Psoas muscle (tissue), 8 donors: Measurements from ENCODE around the gene GGA3. TPM values are rescaled to one million over a fixed set of nuclear protein-coding genes. Genes with fewer than 3 reads are reported as not detected.
"Not testable (repeated sequence)": the region's sequence is repeated elsewhere in the genome, so short reads cannot be mapped to it uniquely, and the experiment has no call there.

ENCODE experiments used
- ATAC-seq, 4 donors: fragments of 200-7000 bp; cut with Tn5 transposase; one replicate each; pipeline ENCODE4 v1.9.1; 2020; ENCODE audit warnings: moderate library complexity in 3 of 4, mild to moderate bottlenecking in 2 of 4
- DNase-seq, 2 donors: peaks; one replicate each; pipeline ENCODE4 v3.0.0-alpha.2; 2020
- H3K27ac ChIP-seq: fragments of 200-600 bp; one replicate; pipeline ENCODE4 v1.8.0; 2022
- H3K27me3 ChIP-seq, 3 donors: fragments of 200-600 bp in 1 of 3; one replicate each; pipeline versions ENCODE4 v1.6.1 to v1.8.0; 2013 to 2022; ENCODE audit warnings: low read length in 2 of 3, mild to moderate bottlenecking in 2 of 3, moderate library complexity in 1 of 3; ENCODE audit not compliant: insufficient read depth in 3 of 3
- H3K36me3 ChIP-seq, 2 donors: fragments of 200-600 bp in 1 of 2; one replicate each; pipeline versions ENCODE4 v1.6.1 to v1.8.0; 2013 to 2022; ENCODE audit warnings: low read depth in 1 of 2, mild to moderate bottlenecking in 1 of 2, moderate library complexity in 1 of 2; ENCODE audit not compliant: insufficient read depth in 1 of 2
- H3K4me1 ChIP-seq: fragments of 200-600 bp; one replicate; pipeline ENCODE4 v1.8.0; 2022
- H3K4me3 ChIP-seq: fragments of 200-600 bp; one replicate; pipeline ENCODE4 v1.8.0; 2022; ENCODE audit warnings: mild to moderate bottlenecking
- H3K9me3 ChIP-seq: fragments of 200-600 bp; one replicate; pipeline ENCODE4 v1.8.0; 2022
- WGBS, 3 donors: extraction: QIAGEN DNeasy Blood & Tissue Kit; methylation state at CpG; one replicate each; pipeline versions ENCODE4 v1.1.6 to v1.1.7; 2013; 5-methylcytosine and 5-hydroxymethylcytosine counted together
- intact Hi-C, 2 donors: fragments of 100-400 bp; cut with DNase I; formaldehyde crosslinking; loops; one replicate each; pipeline versions ENCODE4 v1.11.0 to v1.14.2; 2022
- polyA plus RNA-seq, 3 donors: library from polyadenylated mRNA; stranded (reverse); fragments of 200-250 nt; gene quantifications; one replicate each; pipeline ENCODE4 v1.2.3, GENCODE V29; 2013
- total RNA-seq, 4 donors: library from RNA; stranded (reverse); fragmentation: NEBNext Ultra II Directional in 2 of 4; extraction: Animal tissue kit (Norgen Biotek cat#: 25700) in 2 of 4; gene quantifications; one replicate each; pipeline versions ENCODE4 v1.2.1 to v1.2.4, GENCODE V29; 2021 to 2023
- TF ChIP-seq, protein P1 (sequence below): fragments of 200-600 bp; IDR thresholded peaks from one replicate; pipeline ENCODE4 v1.8.0; 2022; ENCODE audit warnings: antibody characterized with exemption
- donor health status: healthy with polysubstance abuse.
- donor health status: DM: no; HTN: no; CAD: no; lungs with moderate emphysema.
- donor health status: Bipolar disorder and iron deficiency.
- donor health status: healthy.
- donor health status: DM: yes; HTN: yes; CAD: no.
- donor health status: DM: no; HTN: no; CAD: no.
- donor health status: DM: no; HTN: no; CAD: no.
- donor health status: DM: yes; HTN: yes; CAD: no.

The GGA3 gene
- total and polyA plus RNA-seq, 7 donors = 13.8 to 40.6 (median 29.8) TPM

DNA sequence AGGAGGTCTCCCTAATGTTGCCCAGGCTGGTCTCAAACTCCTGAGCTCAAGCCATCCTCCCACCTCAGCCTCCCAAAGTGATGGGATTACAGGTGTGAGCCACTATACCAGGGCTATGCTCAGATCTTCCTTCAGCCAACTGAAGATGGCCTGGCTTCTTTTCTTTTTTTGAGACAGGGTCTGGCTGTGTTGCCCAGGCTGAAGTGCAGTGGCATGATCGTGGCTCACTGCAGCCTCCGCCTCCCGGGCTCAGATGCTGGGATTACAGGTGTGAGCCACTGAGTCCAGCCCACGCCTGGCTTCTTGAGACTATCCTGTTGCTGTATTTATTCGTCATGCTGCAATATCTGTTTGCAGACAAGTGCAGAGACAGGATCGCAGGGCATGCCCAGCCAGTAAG, 23.7 kb upstream of the GGA3 start:
- intact Hi-C loops = no loop called here
- H3K36me3 ChIP-seq = peaks cover 3 to 62% of the 10 kb centered on the region in 2 donors
- no peak overlapping the region for H3K4me3 ChIP-seq
- ATAC-seq = no peak
- H3K27me3 ChIP-seq = no peaks in the 10 kb centered on the region
- no peaks in the 10 kb centered on the region for H3K9me3 ChIP-seq
- no peak for DNase-seq
- WGBS, 3 donors = 81 to 93% (median 86%) methylated on average over 6 of the region's 6 CpGs
- TF ChIP-seq, protein P1, sequence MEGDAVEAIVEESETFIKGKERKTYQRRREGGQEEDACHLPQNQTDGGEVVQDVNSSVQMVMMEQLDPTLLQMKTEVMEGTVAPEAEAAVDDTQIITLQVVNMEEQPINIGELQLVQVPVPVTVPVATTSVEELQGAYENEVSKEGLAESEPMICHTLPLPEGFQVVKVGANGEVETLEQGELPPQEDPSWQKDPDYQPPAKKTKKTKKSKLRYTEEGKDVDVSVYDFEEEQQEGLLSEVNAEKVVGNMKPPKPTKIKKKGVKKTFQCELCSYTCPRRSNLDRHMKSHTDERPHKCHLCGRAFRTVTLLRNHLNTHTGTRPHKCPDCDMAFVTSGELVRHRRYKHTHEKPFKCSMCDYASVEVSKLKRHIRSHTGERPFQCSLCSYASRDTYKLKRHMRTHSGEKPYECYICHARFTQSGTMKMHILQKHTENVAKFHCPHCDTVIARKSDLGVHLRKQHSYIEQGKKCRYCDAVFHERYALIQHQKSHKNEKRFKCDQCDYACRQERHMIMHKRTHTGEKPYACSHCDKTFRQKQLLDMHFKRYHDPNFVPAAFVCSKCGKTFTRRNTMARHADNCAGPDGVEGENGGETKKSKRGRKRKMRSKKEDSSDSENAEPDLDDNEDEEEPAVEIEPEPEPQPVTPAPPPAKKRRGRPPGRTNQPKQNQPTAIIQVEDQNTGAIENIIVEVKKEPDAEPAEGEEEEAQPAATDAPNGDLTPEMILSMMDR = no peak
- no peak overlapping the region for H3K27ac ChIP-seq
- H3K4me1 ChIP-seq = peaks cover 5% of the 10 kb centered on the region

DNA sequence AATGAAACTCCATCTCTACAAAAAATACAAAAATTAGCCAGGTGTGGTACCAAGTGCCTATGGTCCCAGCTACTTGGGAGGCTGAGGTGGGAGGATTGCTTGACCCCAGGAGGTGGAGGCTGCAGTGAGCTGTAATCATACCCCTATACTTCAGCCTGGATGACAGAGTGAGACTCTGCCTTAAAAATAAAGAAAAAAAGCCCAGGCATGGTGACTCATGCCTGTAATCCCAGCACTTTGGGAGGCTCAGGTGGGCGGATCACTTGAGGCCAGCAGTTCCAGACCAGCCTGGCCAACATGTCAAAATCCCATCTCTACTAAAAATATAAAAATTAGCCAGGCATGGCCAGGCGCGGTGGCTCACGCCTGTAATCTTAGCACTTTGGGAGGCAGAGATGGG, 18.8 kb upstream of the GGA3 start:
- H3K9me3 ChIP-seq, H3K4me1 ChIP-seq, H3K27ac ChIP-seq, ATAC-seq, intact Hi-C loops, H3K4me3 ChIP-seq, H3K27me3 ChIP-seq, DNase-seq: not testable (repeated sequence)
- H3K36me3 ChIP-seq = peaks cover 0 to 74% of the 10 kb centered on the region in 2 donors
- 96 to 100% (median 96%) methylated on average over 4 of the region's 4 CpGs for whole genome bisulfite sequencing, 3 donors

DNA sequence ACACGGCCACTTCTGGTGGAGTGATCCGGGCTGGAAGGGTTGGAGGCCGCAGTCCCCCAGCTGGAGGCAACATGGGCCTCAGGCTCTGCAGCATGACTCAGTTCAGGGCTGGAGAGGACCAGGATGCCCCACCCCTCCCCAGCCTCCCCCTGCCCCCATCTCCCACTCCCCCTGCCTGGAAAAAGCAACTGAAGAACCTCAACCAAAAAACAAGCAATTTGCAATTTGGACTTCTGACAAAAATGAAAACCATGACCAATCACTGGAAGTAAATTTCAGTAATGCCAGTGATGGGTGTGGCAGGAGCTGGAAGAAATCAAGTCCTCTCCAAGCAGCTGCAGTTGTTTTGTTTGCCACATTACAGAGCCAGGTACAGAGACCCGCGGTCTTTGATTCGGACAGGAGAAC, 16.3 kb upstream of the GGA3 start:
- intact Hi-C loops = no loop called here
- TF ChIP-seq, protein P1 = no peak
- no peaks in the 10 kb centered on the region for H3K4me1 ChIP-seq

DNA sequence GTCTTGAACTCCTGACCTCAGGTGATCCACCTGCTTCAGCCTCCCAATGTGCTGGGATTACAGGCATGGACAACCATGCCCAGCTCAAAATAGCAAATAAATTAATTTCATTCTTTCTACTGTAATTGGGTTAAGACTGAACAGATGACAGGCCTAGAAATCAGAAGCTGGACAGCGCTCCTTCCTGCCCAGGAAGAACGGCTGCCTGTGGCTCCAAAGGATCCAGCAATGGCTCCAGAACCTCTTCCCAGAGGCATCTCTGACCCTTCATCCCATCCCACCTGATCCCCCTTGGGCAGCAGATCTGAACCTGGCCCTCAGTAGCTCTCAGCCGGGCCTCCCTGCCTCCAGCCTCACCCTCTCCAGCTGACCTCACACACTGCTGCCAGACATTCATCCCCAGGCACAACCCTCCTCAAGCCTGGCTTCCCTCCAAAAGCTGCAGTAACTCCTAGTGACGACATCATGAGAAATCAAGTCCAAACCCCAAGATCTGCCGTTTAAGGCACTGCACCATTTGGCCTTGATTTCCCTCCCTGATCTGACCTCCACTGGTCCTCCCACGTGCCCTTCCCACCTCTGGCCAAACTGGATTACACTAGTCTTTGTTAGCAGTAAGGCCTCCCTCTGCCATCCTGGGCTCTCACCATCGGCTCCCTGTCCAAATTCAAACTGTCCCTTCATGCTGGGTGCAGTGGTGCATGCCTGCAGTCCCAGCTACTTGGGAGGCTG, 12.7 kb upstream of the GGA3 start:
- H3K9me3 ChIP-seq = no peaks in the 10 kb centered on the region
- DNase-seq = peak in 1 of 2 donors; percentile 35
- TF ChIP-seq, protein P1 = no peak
- 62 to 73% (median 62%) methylated on average over 7 of the region's 7 CpGs for WGBS, 3 donors
- no peak overlapping the region for H3K4me3 ChIP-seq
- no peak overlapping the region for H3K27ac ChIP-seq
- ATAC-seq = no peak
- no peaks in the 10 kb centered on the region for H3K27me3 ChIP-seq
- H3K4me1 ChIP-seq = peaks cover 14% of the 10 kb centered on the region
- intact Hi-C loops = loop anchor here in 1 of 2 donors (5.0 kb wide), 1 partner anchor 67 kb away; the partner anchor contains the start of gene NUP85
- peaks cover 0 to 47% of the 10 kb centered on the region in 2 donors for H3K36me3 ChIP-seq

More for the DNA sequence above, 16.3 kb upstream of the GGA3 start:
- Histone ChIP-seq H3K4me3 (no peak overlapping the region), H3K9me3 (no peaks in the 10 kb centered on the region), H3K27me3 (no peaks in the 10 kb centered on the region), H3K36me3 (peaks cover 0 to 70% of the 10 kb centered on the region in 2 donors), H3K27ac (no peak overlapping the region)
- ATAC-seq (no peak), DNase-seq (peak in 1 of 2 donors; percentile 19)
- WGBS, 3 donors = 53 to 63% (median 58%) methylated on average over 4 to 6 of the region's 6 CpGs

DNA sequence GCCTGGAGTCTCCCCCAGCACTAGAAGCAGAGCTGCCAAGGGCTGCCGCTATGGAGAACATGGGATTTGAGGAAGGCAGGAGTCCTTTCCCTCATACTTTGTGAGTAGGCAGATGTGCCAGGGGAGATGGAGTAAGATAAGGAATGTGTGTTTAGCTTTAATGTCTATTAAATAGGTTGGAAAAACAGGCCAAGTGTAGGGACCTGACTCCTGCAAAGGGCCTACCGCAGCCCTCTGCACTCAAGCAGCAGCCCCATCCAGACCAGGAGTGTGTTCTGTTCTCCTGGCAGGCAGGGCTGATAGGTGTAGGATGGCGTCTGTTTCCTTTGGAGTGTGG, 11.4 kb upstream of the GGA3 start:
- peaks cover 0 to 39% of the 10 kb centered on the region in 2 donors for H3K36me3 ChIP-seq
- ATAC-seq = no peak
- H3K27me3 ChIP-seq = no peaks in the 10 kb centered on the region
- H3K4me1 ChIP-seq = peaks cover 14% of the 10 kb centered on the region
- TF ChIP-seq, protein P1 = no peak
- no peak overlapping the region for H3K27ac ChIP-seq
- H3K4me3 ChIP-seq = no peak overlapping the region
- intact Hi-C loops = loop anchor here in 1 of 2 donors (5.0 kb wide), 1 partner anchor 66 kb away; the partner anchor contains the start of gene NUP85
- 62 to 70% (median 64%) methylated on average over 3 of the region's 3 CpGs for WGBS, 3 donors
- no peaks in the 10 kb centered on the region for H3K9me3 ChIP-seq
- no peak for DNase-seq
